HG03342 (cell line): ENCODE data around the gene CLDN25.

ENCODE experiments used
- ATAC-seq: cut with Tn5 transposase; IDR thresholded peaks from one replicate; pipeline ENCODE4 v1.9.1; 2021; ENCODE audit warnings: mild to moderate bottlenecking, moderate library complexity; ENCODE audit not compliant: unreplicated experiment

The CLDN25 gene

DNA sequence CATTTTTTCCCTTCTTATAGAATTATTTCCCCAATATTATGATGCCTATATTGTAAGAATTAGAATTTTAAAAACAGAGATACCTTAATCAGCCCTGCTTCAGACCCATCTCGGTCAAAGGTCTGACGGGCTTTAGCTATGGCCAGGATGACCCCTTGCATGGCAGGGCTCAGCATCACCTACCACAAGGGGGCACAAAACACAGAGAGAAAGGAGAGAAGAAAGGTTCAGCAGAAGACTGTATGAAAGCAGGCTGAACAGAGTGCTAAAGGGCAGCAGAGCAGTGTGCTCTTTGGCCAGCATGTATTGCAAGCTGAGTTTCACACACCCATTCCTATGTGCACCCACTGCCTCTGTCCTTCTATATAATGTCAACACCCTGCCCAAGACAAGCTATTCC lies 26.8 kb downstream of the CLDN25 start:
- no peak for ATAC-seq

GRCh38 chr11:113808931-113809330 lies 29.3 kb downstream of the CLDN25 start:
- ATAC-seq, result no peak

DNA sequence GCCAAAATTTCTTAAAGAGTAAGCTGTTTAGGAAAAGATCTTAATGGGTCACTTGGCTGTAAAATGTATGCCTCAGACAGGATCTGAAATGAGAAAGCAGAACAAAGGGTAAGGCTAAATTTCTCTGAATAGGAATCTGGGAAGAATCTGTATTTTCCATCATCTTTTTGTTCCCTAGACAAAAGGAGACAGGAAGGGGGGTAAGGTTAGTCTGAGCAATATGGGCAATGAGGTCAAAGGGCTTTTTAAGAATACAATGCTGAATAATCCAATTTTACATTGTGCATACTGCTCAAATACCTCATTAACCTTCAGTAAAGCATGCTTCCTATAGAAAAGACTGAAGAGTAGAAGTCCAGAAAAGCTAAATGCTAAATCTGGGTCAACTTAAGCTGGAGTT lies 34.6 kb downstream of the CLDN25 start:
- ATAC-seq, result no peak

GRCh38 chr11:113817162-113817561 lies 37.6 kb downstream of the CLDN25 start:
- no peak for ATAC-seq

- ATAC-seq, result no peak
Observed at GRCh38 chr11:113817626-113818025, 38.0 kb downstream of the CLDN25 start.

DNA sequence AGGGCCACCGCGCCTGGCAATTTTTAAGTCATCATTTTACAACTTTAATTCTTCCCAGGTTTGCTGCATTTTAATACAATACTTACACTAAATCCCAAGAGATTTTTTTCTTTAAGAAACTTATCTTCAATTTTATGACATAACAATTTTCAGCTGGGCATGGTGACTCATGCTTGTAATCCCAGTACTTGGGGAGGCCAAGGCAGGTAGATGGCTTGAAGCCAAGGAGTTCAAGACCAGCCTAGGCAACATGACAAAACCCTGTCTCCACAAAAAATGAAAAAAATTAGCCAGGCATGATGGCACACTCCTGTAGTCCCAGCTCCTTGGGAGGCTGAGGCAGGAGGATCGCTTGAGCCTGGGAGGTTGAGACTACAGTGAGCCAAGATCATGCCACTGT lies 38.8 kb downstream of the CLDN25 start:
- no peak for ATAC-seq

DNA sequence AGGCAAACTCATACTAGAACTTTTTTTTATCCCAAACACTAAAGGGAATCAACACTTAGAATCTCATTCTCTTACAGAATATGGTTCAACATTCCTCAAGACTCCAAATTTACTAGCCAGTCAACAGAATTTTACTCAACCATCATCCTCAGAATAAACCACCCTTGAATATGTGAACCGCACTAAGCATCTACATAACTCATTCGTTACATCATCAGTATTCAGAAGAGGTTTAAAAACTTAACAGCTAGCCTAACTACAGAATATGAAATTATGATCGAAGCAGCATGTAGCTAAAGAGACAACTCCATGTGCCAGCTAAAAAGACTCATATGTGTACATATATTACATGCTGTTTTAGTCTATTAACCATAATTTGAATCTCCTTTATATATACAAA lies 47.9 kb downstream of the CLDN25 start:
- ATAC-seq, result no peak

DNA sequence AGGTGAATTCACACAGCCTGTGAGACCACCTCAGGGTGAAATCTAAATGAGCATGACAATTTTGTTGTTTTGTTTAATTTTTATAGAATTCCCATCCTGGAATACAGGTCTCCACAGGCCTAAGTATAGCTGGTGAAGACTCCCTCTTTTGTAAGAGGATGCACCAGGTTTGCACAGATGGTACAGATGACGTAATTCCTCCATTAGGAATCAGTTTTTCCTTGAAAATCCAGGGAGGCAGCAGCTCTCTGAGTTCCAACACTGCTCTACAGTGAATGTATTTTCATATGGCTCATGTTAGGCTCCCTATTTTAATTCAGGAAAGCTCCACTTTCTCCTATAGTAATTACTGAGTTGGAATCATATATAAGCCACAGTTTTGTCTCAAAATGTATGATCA lies 48.6 kb downstream of the CLDN25 start:
- ATAC-seq, result no peak

- ATAC-seq, result no peak
Observed at GRCh38 chr11:113829751-113830150, 50.2 kb downstream of the CLDN25 start.
